HEK293T (cell line): Measurements from ENCODE around the gene TMEM132D.

ENCODE experiments used
- ARNT ChIP-seq: fragments of 450-650 bp; IDR thresholded peaks from 2 replicates; pipeline ENCODE4 v1.6.1; 2017; ENCODE audit warnings: mild to moderate bottlenecking
- BHLHE40 ChIP-seq: fragments of 450-650 bp; IDR thresholded peaks from 2 replicates; pipeline ENCODE4 v1.6.1; 2016; ENCODE audit warnings: mild to moderate bottlenecking, moderate library complexity, borderline replicate concordance
- CTBP1 ChIP-seq: fragments of 450-650 bp; IDR thresholded peaks from 2 replicates; pipeline ENCODE4 v1.6.1; 2016; ENCODE audit warnings: borderline replicate concordance
- ELF4 ChIP-seq: fragments of 450-650 bp; IDR thresholded peaks from 2 replicates; pipeline ENCODE4 v1.6.1; 2017; ENCODE audit warnings: antibody characterized with exemption
- FOXK2 ChIP-seq: fragments of 450-650 bp; IDR thresholded peaks from 2 replicates; pipeline ENCODE4 v1.6.1; 2016; ENCODE audit warnings: mild to moderate bottlenecking
- HDGF ChIP-seq: fragments of 450-650 bp; IDR thresholded peaks from 2 replicates; pipeline ENCODE4 v1.6.1; 2017; ENCODE audit warnings: antibody characterized with exemption, borderline replicate concordance
- L3MBTL2 ChIP-seq: fragments of 450-650 bp; conservative IDR thresholded peaks from 2 replicates; pipeline ENCODE4 v1.6.1; 2016; ENCODE audit warnings: mild to moderate bottlenecking
- NFRKB ChIP-seq: fragments of 450-650 bp; IDR thresholded peaks from 2 replicates; pipeline ENCODE4 v1.6.1; 2016; ENCODE audit warnings: mild to moderate bottlenecking, moderate library complexity
- PKNOX1 ChIP-seq: fragments of 450-650 bp; IDR thresholded peaks from 2 replicates; pipeline ENCODE4 v1.6.1; 2016
- SP1 ChIP-seq: fragments of 450-650 bp; IDR thresholded peaks from 2 replicates; pipeline ENCODE4 v1.6.1; 2017
- SUZ12 ChIP-seq: fragments of 450-650 bp; IDR thresholded peaks from 2 replicates; pipeline ENCODE4 v1.6.1; 2016; ENCODE audit warnings: mild to moderate bottlenecking
- TARDBP ChIP-seq: fragments of 450-650 bp; IDR thresholded peaks from 2 replicates; pipeline ENCODE4 v1.6.1; 2016
- ZNF384 ChIP-seq: fragments of 450-650 bp; IDR thresholded peaks from 2 replicates; pipeline ENCODE4 v1.6.1; 2016

DNA sequence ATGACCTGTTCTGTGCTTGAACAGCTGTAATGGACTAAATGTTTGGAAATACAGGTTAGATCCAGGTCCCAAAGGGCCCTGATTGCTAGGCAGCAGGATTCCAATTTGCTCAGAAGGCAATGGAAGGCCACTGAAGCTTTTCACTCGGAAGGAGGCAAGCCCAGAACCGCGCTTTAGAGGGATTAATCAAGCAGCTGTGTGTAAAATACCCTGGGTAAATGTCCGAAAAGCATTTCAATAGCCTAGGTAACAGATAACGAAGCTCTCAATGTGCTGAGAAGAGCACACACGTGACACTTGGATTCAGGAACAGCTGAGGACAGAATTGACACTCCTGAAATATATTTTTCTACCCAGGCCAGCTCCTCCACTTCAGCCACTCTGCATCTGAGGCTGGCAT lies 436.1 kb downstream of the TMEM132D start:
- TF ChIP-seq SUZ12: no peak
- no peak for TF ChIP-seq BHLHE40
- TF ChIP-seq HDGF: no peak
- no peak for TF ChIP-seq ARNT
- TF ChIP-seq TARDBP: no peak
- TF ChIP-seq CTBP1: no peak
- no peak for TF ChIP-seq SP1
- no peak for TF ChIP-seq NFRKB
- TF ChIP-seq FOXK2: no peak
- TF ChIP-seq ZNF384: no peak
- TF ChIP-seq L3MBTL2: no peak
- no peak for TF ChIP-seq ELF4
- no peak for TF ChIP-seq PKNOX1
